Measurements from ENCODE around the gene B3GLCT.
"Not testable (repeated sequence)": the region's sequence is repeated elsewhere in the genome, so short reads cannot be mapped to it uniquely, and the experiment has no call there.

B3GLCT gene

GRCh38 chr13:31184451-31184850 is 15.3 kb upstream of the B3GLCT start:
- no peak for DNase-seq (ENCODE audit: low read depth)

- DNase-seq (ENCODE audit: low read depth), result no peak
Measured at GRCh38 chr13:31184981-31185645, 14.7 kb upstream of the B3GLCT start.

- DNase-seq (ENCODE audit: low read depth), result no peak
Measured at GRCh38 chr13:31191748-31192147, 8.0 kb upstream of the B3GLCT start.

GRCh38 chr13:31192306-31192705 is 7.5 kb upstream of the B3GLCT start:
- no peak for DNase-seq (ENCODE audit: low read depth)

GRCh38 chr13:31195616-31196015 is 4.2 kb upstream of the B3GLCT start:
- no peak for DNase-seq (ENCODE audit: low read depth)

GRCh38 chr13:31196992-31197391 is 2.8 kb upstream of the B3GLCT start:
- no peak for DNase-seq (ENCODE audit: low read depth)

- no peak for DNase-seq (ENCODE audit: low read depth)
Measured at GRCh38 chr13:31198519-31198918, 1.3 kb upstream of the B3GLCT start.

- no peak for DNase-seq (ENCODE audit: low read depth)
Measured at GRCh38 chr13:31199527-31199848, 287 bp upstream of the B3GLCT start.

GRCh38 chr13:31200637-31200971 is 829 bp downstream of the B3GLCT start:
- DNase-seq (ENCODE audit: low read depth), result no peak

GRCh38 chr13:31201341-31202031 is 1.7 kb downstream of the B3GLCT start:
- peak; percentile 39 for DNase-seq (ENCODE audit: low read depth)

GRCh38 chr13:31204592-31204991 is 4.8 kb downstream of the B3GLCT start:
- DNase-seq (ENCODE audit: low read depth), result peak; percentile 68

GRCh38 chr13:31207661-31208552 is 8.1 kb downstream of the B3GLCT start:
- DNase-seq (ENCODE audit: low read depth), result peak; percentile 60

- no peak for DNase-seq (ENCODE audit: low read depth)
Measured at GRCh38 chr13:31208559-31209122, 8.9 kb downstream of the B3GLCT start.

GRCh38 chr13:31209172-31209840 is 9.5 kb downstream of the B3GLCT start:
- peak; percentile 31 for DNase-seq (ENCODE audit: low read depth)

GRCh38 chr13:31209841-31210210 is 10.1 kb downstream of the B3GLCT start:
- DNase-seq (ENCODE audit: low read depth), result no peak

- peak; percentile 14 for DNase-seq (ENCODE audit: low read depth)
Measured at GRCh38 chr13:31213651-31214289, 14.0 kb downstream of the B3GLCT start.

GRCh38 chr13:31214435-31214834 is 14.7 kb downstream of the B3GLCT start:
- no peak for DNase-seq (ENCODE audit: low read depth)

- not testable (repeated sequence) for DNase-seq (ENCODE audit: low read depth)
Measured at GRCh38 chr13:31216916-31217315, 17.1 kb downstream of the B3GLCT start.

GRCh38 chr13:31219909-31220598 is 20.3 kb downstream of the B3GLCT start:
- DNase-seq (ENCODE audit: low read depth), result no peak

GRCh38 chr13:31221057-31221456 is 21.3 kb downstream of the B3GLCT start:
- peak; percentile 31 for DNase-seq (ENCODE audit: low read depth)

- DNase-seq (ENCODE audit: low read depth), result no peak
Measured at GRCh38 chr13:31223215-31223614, 23.4 kb downstream of the B3GLCT start.

Data from amniotic epithelial cell (primary cell).